ENCODE results near the gene ANKRD10.
"Not testable (repeated sequence)": the region's sequence is repeated elsewhere in the genome, so short reads cannot be mapped to it uniquely, and the experiment has no call there.

The ANKRD10 gene

GRCh38 chr13:110860983-110861382, 53.9 kb downstream of the ANKRD10 start:
- DNase-seq: no peak

- no peak for DNase-seq
Measured at GRCh38 chr13:110856942-110857835, 57.7 kb downstream of the ANKRD10 start.

- DNase-seq: no peak
Measured at GRCh38 chr13:110855363-110855762, 59.5 kb downstream of the ANKRD10 start.

- DNase-seq: no peak
Measured at GRCh38 chr13:110854866-110855265, 60.0 kb downstream of the ANKRD10 start.

- DNase-seq: no peak
Measured at GRCh38 chr13:110853235-110853721, 61.6 kb downstream of the ANKRD10 start.

GRCh38 chr13:110850840-110851239, 64.0 kb downstream of the ANKRD10 start:
- no peak for DNase-seq

GRCh38 chr13:110850006-110850405, 64.9 kb downstream of the ANKRD10 start:
- no peak for DNase-seq

GRCh38 chr13:110845520-110845919, 69.3 kb downstream of the ANKRD10 start:
- no peak for DNase-seq

GRCh38 chr13:110841846-110842245, 73.0 kb downstream of the ANKRD10 start:
- no peak for DNase-seq

- DNase-seq: no peak
Measured at GRCh38 chr13:110841406-110841805, 73.5 kb downstream of the ANKRD10 start.

GRCh38 chr13:110838867-110839538, 75.9 kb downstream of the ANKRD10 start:
- no peak for DNase-seq

GRCh38 chr13:110838116-110838515, 76.8 kb downstream of the ANKRD10 start:
- DNase-seq: no peak

GRCh38 chr13:110837397-110838061, 77.3 kb downstream of the ANKRD10 start:
- DNase-seq: not testable (repeated sequence)

- no peak for DNase-seq
Measured at GRCh38 chr13:110836605-110836903, 78.3 kb downstream of the ANKRD10 start.

GRCh38 chr13:110835721-110836604, 78.9 kb downstream of the ANKRD10 start:
- DNase-seq: no peak

GRCh38 chr13:110834572-110834971, 80.3 kb downstream of the ANKRD10 start:
- no peak for DNase-seq

GRCh38 chr13:110832531-110832930, 82.3 kb downstream of the ANKRD10 start:
- DNase-seq: no peak

- DNase-seq: no peak
Measured at GRCh38 chr13:110832205-110832479, 82.7 kb downstream of the ANKRD10 start.

- no peak for DNase-seq
Measured at GRCh38 chr13:110831437-110832204, 83.2 kb downstream of the ANKRD10 start.

GRCh38 chr13:110830800-110831371, 84.0 kb downstream of the ANKRD10 start:
- DNase-seq: no peak

- DNase-seq: no peak
Measured at GRCh38 chr13:110830331-110830730, 84.5 kb downstream of the ANKRD10 start.

Measured in C1 segment of cervical spinal cord (tissue), 14 donors.